AG09309 (cell line): ENCODE results near the gene PDE2A.

Experiments used
- DNase-seq: peaks from one replicate; pipeline ENCODE4 v3.0.0-alpha.2; 2010; ENCODE audit warnings: low read depth
- H3K4me3 ChIP-seq: 2 replicates; pipeline ENCODE4 v1.5.1; 2011; ENCODE audit warnings: mild to moderate bottlenecking, low read depth, low read length, moderate library complexity; ENCODE audit not compliant: control insufficient read depth
- TF ChIP-seq, protein P1 (sequence below): IDR thresholded peaks from 2 replicates; pipeline ENCODE4 v1.5.1; 2011; ENCODE audit warnings: mild to moderate bottlenecking, low read depth, low read length, inconsistent platforms; ENCODE audit not compliant: insufficient read depth, control insufficient read depth; ENCODE audit errors: missing control alignments

PDE2A gene

GRCh38 chr11:72693271-72693968 is 19.2 kb upstream of the PDE2A start:
- TF ChIP-seq, protein P1, sequence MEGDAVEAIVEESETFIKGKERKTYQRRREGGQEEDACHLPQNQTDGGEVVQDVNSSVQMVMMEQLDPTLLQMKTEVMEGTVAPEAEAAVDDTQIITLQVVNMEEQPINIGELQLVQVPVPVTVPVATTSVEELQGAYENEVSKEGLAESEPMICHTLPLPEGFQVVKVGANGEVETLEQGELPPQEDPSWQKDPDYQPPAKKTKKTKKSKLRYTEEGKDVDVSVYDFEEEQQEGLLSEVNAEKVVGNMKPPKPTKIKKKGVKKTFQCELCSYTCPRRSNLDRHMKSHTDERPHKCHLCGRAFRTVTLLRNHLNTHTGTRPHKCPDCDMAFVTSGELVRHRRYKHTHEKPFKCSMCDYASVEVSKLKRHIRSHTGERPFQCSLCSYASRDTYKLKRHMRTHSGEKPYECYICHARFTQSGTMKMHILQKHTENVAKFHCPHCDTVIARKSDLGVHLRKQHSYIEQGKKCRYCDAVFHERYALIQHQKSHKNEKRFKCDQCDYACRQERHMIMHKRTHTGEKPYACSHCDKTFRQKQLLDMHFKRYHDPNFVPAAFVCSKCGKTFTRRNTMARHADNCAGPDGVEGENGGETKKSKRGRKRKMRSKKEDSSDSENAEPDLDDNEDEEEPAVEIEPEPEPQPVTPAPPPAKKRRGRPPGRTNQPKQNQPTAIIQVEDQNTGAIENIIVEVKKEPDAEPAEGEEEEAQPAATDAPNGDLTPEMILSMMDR, result no peak

GRCh38 chr11:72692498-72693237 is 18.4 kb upstream of the PDE2A start:
- H3K4me3 ChIP-seq, result no peak overlapping the region
- DNase-seq, result no peak
- TF ChIP-seq, protein P1, result no peak

More at GRCh38 chr11:72693271-72693968, 19.2 kb upstream of the PDE2A start:
- H3K4me3 ChIP-seq, result no peak overlapping the region
- DNase-seq, result no peak

GRCh38 chr11:72690166-72690565 is 15.9 kb upstream of the PDE2A start:
- no peak for DNase-seq
- TF ChIP-seq, protein P1, result no peak
- no peak overlapping the region for H3K4me3 ChIP-seq

DNA sequence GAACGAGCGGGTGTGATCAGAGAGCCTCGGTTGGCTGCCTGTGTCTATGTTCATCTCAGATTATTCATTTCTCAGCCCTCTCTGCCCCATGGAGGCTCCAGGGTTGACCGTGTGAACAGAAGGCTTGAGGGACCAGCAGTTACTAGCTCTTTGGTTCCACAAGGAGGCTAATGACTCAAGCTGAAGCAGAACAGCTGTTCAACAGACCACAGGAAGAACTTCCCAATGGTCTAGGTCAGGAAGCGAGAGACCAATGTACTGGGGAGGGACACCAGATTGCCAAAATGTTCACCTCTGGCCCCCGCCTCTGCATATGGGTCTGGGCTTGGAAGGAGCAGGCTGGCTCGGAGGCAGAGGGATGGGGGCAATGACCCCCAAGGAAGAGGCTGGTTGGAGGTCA is 14.7 kb upstream of the PDE2A start:
- no peak overlapping the region for H3K4me3 ChIP-seq
- TF ChIP-seq, protein P1, result no peak
- no peak for DNase-seq

DNA sequence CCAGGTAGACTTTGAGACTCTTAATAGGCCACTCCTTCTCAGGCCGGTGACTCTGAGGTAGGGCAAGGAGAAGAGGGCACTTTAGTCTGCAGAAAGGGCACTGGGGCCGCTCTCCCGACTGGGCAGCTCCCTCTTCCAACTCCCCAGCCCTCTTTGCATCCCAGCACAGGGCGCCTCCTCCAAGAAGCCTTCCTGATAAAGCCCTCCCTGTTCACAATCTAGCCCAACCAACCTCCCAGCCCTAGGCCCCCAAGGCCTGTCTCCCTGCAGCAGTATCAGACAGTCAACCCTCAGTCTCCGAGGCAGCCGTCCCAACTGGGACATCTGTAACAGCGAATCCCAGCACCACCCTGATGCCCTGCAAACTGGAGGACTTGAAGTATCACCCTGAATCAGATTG is 14.3 kb upstream of the PDE2A start:
- no peak for DNase-seq
- TF ChIP-seq, protein P1, result no peak
- H3K4me3 ChIP-seq, result no peak overlapping the region

- DNase-seq, result no peak
- TF ChIP-seq, protein P1, result no peak
- H3K4me3 ChIP-seq, result no peak overlapping the region
Measured at GRCh38 chr11:72687326-72687725, 13.1 kb upstream of the PDE2A start.
